Measurements from ENCODE around the gene HEPH. TPM values are rescaled to one million over a fixed set of nuclear protein-coding genes. Genes with fewer than 3 reads are reported as not detected.
"Not testable (repeated sequence)": the region's sequence is repeated elsewhere in the genome, so short reads cannot be mapped to it uniquely, and the experiment has no call there.

The HEPH gene
- total RNA-seq, 1 experiment from 2014 or later: 0.02 TPM

DNA sequence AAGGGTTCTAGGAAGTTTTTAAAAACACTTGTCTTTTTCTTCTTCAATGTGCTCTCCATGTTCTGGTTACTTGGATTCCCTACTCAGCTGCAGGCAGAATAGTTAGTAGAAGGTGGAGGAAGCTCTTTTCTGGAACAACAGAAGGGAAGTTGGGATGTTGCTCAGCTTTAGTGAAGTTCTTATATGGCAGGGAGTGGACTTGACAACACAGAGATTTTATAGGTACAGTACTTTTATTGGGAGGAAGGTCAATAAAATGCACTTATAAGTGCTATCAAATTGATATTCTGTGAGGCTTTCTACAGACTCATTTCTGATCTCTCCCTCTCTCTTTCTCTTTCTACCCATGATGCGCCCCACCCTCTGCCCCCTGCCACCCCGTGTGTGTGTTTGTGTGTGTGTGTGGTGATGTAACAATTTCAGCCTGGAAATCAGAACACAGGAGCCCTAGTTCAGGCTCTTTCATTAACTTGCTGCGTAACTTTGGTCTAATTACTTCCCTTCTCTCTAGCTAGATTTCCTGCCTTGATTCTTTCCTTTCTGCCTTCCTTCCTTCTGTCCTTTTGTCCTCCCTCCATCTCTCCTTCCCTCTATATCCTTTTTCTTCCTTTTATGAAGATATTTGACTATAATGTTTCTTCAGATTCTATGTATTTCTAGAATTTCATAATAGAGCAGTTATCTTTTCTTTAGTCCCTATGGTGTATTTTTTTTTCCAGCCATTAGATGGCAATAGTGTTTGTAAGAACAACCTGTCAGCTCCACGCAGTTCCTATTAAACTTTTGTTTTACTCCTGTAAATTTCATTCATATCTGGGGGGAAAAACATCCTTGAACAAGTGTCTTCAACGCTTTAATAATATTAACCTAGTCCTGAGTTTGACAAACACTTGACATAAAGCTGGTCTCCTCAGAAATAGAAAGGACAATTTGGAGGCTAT, 37.1 kb downstream of the HEPH start:
- peak; percentile 4 for DNase-seq (ENCODE audit: extremely low read depth, low read depth)

DNA sequence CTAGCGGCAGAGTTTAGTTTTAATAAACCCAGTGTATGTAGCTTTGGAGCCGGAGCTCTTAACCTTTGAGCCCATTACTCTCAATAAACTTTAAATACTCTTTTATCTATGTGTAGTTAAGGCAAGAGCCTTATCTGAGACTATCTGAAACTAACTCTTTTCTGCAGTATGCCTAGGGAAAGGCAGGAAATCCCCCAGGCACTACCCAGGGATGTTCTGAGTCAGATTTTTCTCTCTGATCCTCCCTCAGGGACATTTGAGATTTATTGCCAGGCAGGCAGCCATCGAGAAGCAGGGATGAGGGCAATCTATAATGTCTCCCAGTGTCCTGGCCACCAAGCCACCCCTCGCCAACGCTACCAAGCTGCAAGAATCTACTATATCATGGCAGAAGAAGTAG, 39.1 kb downstream of the HEPH start:
- DNase-seq (ENCODE audit: extremely low read depth, low read depth): no peak

DNA sequence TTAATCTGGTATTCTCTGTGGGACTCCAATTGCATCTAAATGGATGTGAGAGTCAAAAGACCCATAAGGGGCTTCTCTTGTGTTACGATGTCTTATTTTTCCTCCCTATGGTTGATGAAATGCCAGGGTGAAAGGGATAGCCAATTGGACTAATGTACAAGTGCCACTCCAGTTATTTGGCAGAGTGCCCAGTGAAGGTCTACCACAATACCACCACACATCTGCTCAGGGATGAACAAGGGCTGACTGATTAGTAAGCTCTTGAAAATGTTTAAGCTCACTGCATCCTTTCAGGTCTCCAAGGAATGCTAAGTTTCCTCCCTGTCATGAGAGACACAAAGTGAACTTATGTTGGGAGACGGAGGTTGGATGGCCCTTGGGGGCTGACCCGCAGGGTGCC, 57.8 kb downstream of the HEPH start:
- no peak for DNase-seq (ENCODE audit: extremely low read depth, low read depth)

DNA sequence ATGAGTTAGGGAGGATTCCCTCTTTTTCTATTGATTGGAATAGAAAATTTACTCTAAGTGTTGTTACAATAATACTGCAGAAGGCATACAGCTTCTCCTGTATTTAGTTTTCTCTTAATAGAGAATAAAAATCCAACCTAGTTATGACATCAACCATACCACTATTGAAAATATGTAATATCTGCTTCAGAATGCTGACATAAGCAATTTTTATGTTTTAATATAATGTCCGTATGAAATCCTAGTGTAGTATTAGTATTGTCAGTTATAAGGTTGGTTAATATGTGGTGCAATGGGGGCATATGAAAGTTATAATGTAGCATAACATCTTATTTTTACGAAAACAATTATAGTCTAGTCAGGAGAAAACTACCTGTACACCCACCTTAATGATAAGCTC, 68.2 kb downstream of the HEPH start:
- no peak for DNase-seq (ENCODE audit: extremely low read depth, low read depth)

DNA sequence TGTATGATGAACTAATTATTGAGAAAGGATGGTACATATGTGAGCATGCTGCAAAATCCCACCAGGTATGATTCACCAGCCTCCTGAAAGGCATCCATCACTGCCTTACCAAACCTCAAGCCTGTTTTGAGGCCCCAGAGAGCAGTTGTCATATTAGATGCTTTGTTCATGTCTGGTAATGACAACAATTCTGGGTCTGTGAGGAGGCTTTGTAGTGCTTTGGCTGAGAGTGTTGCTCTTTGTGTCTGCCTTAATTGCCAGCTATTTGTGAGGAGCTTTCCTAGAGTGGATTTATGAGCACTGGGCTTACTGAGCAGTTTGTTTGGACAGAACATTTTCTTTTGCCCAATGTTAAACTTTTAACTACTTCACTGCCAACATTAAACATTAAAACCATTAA, 69.2 kb downstream of the HEPH start:
- DNase-seq (ENCODE audit: extremely low read depth, low read depth): no peak

DNA sequence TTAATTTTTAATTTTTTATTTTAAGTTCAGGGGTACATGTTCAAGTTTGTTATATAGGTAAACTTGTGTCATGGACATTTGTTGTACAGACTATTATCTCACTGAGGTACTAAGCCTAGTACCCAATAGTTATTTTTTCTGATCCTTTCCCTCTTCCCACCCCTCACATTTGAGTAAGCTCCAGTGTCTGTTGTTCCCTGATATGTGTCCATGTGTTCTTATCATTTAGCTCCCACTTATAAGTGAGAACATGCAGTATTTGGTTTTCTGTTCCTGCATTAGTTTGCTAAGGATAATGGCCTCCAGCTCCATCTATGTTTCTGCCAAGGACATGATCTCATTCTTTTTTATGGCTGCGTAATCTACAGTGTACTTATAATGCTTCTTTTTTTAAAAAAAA, 69.9 kb downstream of the HEPH start:
- DNase-seq (ENCODE audit: extremely low read depth, low read depth): not testable (repeated sequence)

DNA sequence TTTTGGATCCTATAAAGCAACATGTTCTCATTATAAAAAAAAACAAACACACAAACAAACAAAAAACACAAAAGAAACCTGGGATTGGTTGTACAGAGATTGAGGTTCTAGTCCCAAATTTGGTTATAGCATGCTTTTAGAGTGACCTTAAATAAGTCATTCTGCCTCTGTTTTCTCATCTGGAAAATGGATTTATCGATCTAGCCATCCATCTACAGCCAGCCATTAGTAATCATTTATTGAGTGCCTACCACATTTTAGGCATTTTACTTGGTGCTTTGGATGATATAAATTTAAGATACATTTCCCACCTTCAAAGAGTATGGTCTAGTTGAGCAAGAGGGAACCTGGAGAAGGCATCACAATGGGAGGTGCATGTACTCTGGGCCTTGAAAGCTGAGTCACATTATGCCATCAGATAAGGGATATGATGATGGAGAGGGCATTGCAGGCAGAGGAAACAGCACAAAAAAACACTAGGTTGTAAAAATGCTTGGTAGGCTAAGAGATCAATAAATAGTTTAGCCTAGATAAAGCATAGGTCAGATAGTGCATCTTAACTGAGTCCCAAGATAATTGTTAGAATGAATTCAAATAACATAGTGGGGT, 91.4 kb downstream of the HEPH start:
- DNase-seq (ENCODE audit: extremely low read depth, low read depth): no peak

DNA sequence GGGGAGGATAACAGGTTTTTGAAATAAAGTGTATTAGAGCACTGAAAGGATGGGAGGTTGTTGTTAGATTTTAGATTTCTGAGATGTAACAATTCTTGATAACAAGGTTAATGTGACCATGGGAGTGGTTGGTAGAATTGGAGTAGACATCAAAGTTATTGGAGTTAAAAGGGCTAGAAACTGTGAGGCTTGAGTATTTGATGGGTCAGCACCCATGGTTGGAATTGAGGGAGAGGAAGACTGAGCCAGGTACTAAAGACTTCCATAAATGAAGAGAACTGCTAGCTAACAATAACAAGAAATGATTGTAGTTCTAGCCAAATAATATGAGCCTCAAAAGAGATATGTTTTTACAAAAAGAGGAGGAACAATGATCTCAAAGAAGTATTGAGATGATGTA, 98.8 kb downstream of the HEPH start:
- DNase-seq (ENCODE audit: extremely low read depth, low read depth): no peak

Other genes with a start within 250 kb of the HEPH start
- not detected in 2 replicates for gene VSIG4, start 124.2 kb upstream of the HEPH start, total RNA-seq (2014; rRNA removed; shearing (Covaris generic))

Data from NCI-H460 (cell line).